SU-DHL-6 (cell line): ENCODE measurements around the gene TNFRSF19.

Experiments used
- H2AFZ ChIP-seq: fragments of 200-600 bp; sonication (generic); 2 replicates; pipeline ENCODE4 v1.6.1; 2014; ENCODE audit warnings: low read depth, mild to moderate bottlenecking, moderate library complexity, mixed read lengths, antibody characterized with exemption, low read length; ENCODE audit not compliant: severe bottlenecking
- H3F3A ChIP-seq: fragments of 200-600 bp; shearing (Covaris generic); 2 replicates; pipeline ENCODE4 v1.6.0; 2016; ENCODE audit warnings: antibody characterized with exemption, mild to moderate bottlenecking; ENCODE audit not compliant: insufficient read depth
- H3K27ac ChIP-seq: fragments of 200-600 bp; sonication (generic); 2 replicates; pipeline ENCODE4 v1.5.1; 2016; ENCODE audit warnings: low read depth, mild to moderate bottlenecking, low read length, moderate library complexity, mixed read lengths
- H3K27me3 ChIP-seq: fragments of 200-600 bp; sonication (generic), shearing (Covaris generic); 2 replicates; pipeline ENCODE4 v1.6.0; 2014; ENCODE audit warnings: mild to moderate bottlenecking, low read length
- H3K36me3 ChIP-seq: fragments of 200-600 bp; sonication (generic); 2 replicates; pipeline ENCODE4 v1.6.1; 2014; ENCODE audit warnings: mild to moderate bottlenecking, low read length, mixed read lengths
- H3K4me2 ChIP-seq: fragments of 300-600, 200-600 bp; shearing (Covaris generic), sonication (generic); 2 replicates; pipeline ENCODE4 v1.6.0; 2014; ENCODE audit warnings: low read length, low read depth, mild to moderate bottlenecking; ENCODE audit not compliant: poor library complexity, severe bottlenecking
- H3K4me3 ChIP-seq: fragments of 200-600 bp; sonication (generic); 2 replicates; pipeline ENCODE4 v1.5.1; 2014; ENCODE audit warnings: antibody characterized with exemption, low read length, mild to moderate bottlenecking, mixed read lengths; ENCODE audit not compliant: insufficient read depth, poor library complexity, severe bottlenecking
- H3K79me2 ChIP-seq: fragments of 200-600 bp; sonication (generic); 2 replicates; pipeline ENCODE4 v1.6.1; 2014; ENCODE audit warnings: mild to moderate bottlenecking, low read length, moderate library complexity; ENCODE audit not compliant: insufficient read depth
- H3K9ac ChIP-seq: fragments of 200-600 bp; sonication (generic); 2 replicates; pipeline ENCODE4 v1.7.0; 2014; ENCODE audit warnings: mild to moderate bottlenecking, low read length
- H3K9me2 ChIP-seq: fragments of 200-600 bp; sonication (generic); replicated peaks from 2 replicates; pipeline ENCODE4 v1.6.1; 2014; ENCODE audit warnings: low read length; ENCODE audit not compliant: insufficient read depth
- H3K9me3 ChIP-seq: fragments of 200-600 bp; sonication (generic); 2 replicates; pipeline ENCODE4 v1.6.1; 2014; ENCODE audit warnings: low read length, mixed read lengths; ENCODE audit not compliant: insufficient read depth
- H4K20me1 ChIP-seq: fragments of 200-600 bp; sonication (generic); 2 replicates; pipeline ENCODE4 v1.6.1; 2014; ENCODE audit warnings: low read depth, mild to moderate bottlenecking, antibody characterized with exemption, low read length, moderate library complexity, mixed read lengths
- CTCF ChIP-seq: fragments of 200-600 bp; sonication (generic); IDR thresholded peaks from one replicate; pipeline ENCODE4 v1.5.1; 2017; ENCODE audit warnings: antibody characterized with exemption, mild to moderate bottlenecking, low read length, moderate library complexity; ENCODE audit not compliant: insufficient read depth, poor library complexity, severe bottlenecking
- EZH2phosphoT487 ChIP-seq: fragments of 200-600 bp; sonication (generic), shearing (Covaris generic); conservative IDR thresholded peaks from 2 replicates; pipeline ENCODE4 v1.6.1; 2018; ENCODE audit warnings: mild to moderate bottlenecking, antibody characterized with exemption, low read length, moderate library complexity, mixed read lengths

TNFRSF19 gene

GRCh38 chr13:23716401-23716800 is 146.2 kb downstream of the TNFRSF19 start:
- Histone ChIP-seq H4K20me1 (no peaks in the 10 kb centered on the region), H3K9me3 (no peaks in the 10 kb centered on the region), H3K4me3 (no peak overlapping the region), H3K79me2 (no peaks in the 10 kb centered on the region), H3K9me2 (no peaks in the 10 kb centered on the region), H3K36me3 (no peaks in the 10 kb centered on the region), H3K27ac (no peak overlapping the region), H3K27me3 (no peaks in the 10 kb centered on the region), H3K9ac (no peak overlapping the region), H3F3A (no peaks in the 10 kb centered on the region), H3K4me2 (no peak overlapping the region), H2AFZ (no peak overlapping the region)
- no peak for TF ChIP-seq CTCF
- TF ChIP-seq EZH2phosphoT487 = no peak

GRCh38 chr13:23718996-23719395 is 148.8 kb downstream of the TNFRSF19 start:
- Histone ChIP-seq H3K4me2 (no peak overlapping the region), H3K36me3 (no peaks in the 10 kb centered on the region), H3K27me3 (no peaks in the 10 kb centered on the region), H4K20me1 (no peaks in the 10 kb centered on the region), H3K9me3 (no peaks in the 10 kb centered on the region), H3K9me2 (no peaks in the 10 kb centered on the region), H3F3A (no peaks in the 10 kb centered on the region), H3K79me2 (no peaks in the 10 kb centered on the region), H3K9ac (no peak overlapping the region), H3K27ac (no peak overlapping the region), H3K4me3 (no peak overlapping the region), H2AFZ (no peak overlapping the region)
- no peak for TF ChIP-seq CTCF
- TF ChIP-seq EZH2phosphoT487 = no peak

- H2AFZ ChIP-seq = no peak overlapping the region
- H3K9me2 ChIP-seq = no peaks in the 10 kb centered on the region
- no peak overlapping the region for H3K9ac ChIP-seq
- TF ChIP-seq EZH2phosphoT487 (no peak), CTCF (no peak)
- H3K27ac ChIP-seq = no peak overlapping the region
- no peak overlapping the region for H3K4me2 ChIP-seq
- H3K27me3 ChIP-seq = no peaks in the 10 kb centered on the region
- no peaks in the 10 kb centered on the region for H3F3A ChIP-seq
- H3K79me2 ChIP-seq = no peaks in the 10 kb centered on the region
- no peak overlapping the region for H3K4me3 ChIP-seq
- no peaks in the 10 kb centered on the region for H4K20me1 ChIP-seq
- H3K9me3 ChIP-seq = no peaks in the 10 kb centered on the region
- no peaks in the 10 kb centered on the region for H3K36me3 ChIP-seq
Observed at GRCh38 chr13:23722726-23723453, 152.7 kb downstream of the TNFRSF19 start.
